ENCODE measurements around the gene ATP1A1.

The ATP1A1 gene

GRCh38 chr1:116373431-116374352 lies 648 bp downstream of the ATP1A1 start:
- DNase-seq: peak in 1 of 2 donors; percentile 70

GRCh38 chr1:116374353-116375147 lies 1.5 kb downstream of the ATP1A1 start:
- no peak for DNase-seq

DNA sequence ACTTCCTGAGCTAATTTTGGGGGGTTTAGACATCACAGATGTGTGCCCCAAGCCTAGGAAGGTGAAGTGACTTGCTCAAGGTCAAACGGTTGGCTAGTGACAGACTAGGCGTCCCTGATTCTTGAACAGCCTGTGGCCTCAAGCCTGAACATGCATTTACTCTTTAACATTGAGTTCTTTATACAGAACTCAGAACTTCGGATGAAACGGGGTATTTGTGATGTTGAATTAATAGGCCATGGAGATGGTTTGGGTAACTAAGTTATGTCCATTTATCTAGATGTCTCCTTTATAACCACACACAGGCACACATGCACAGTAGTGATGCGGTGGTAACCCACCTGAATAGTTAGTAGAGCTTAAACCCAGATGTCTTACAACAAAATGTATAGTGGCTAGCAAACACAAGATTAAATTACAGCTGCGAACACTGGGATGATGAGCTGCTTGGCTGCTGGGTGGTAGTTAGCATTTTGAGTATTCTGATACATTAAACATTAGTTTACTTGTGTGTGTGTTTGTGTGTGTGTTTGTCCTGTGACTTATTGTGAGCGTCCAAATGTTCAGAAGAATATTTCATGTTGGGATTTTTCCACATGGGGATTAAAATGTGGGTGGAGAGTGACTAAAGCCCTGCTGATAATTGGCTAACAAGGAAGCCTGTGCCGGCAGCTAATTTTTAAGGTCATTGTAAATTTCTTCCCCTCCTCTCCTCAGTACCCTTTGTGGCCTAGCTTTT lies 2.3 kb downstream of the ATP1A1 start:
- no peak for DNase-seq

GRCh38 chr1:116375887-116376728 lies 3.1 kb downstream of the ATP1A1 start:
- no peak for DNase-seq

- DNase-seq: no peak
These were observed 3.7 kb downstream of the ATP1A1 start for GRCh38 chr1:116376729-116377086.

GRCh38 chr1:116377541-116378529 lies 4.8 kb downstream of the ATP1A1 start:
- DNase-seq: peak in 1 of 2 donors; percentile 72

DNA sequence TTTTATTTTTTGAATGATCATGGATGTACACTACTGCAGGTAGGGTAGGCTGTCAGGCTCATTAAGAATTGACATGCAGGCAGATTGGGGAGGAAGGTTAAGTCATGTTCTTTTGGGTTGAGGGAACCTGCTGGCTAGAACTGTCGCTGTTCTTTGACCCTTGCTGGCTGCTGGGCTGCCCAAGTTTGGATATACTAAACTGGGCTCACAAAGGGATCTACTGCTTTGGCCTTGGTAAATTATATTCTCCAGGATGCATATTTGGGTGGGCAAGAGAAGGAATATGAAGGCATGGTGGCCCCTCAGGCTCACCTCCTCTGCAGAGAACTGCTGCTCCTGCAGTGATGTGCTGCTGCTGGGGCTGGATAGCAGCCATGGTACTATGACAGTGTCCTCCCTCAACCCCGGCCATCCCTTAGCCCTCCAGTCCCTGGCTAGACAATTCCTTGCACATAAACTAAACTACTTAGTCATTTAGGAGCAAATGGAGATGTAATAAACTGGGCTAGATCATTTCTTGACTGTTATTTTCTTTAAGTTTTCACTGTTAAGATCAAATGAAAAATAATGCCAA lies 6.1 kb downstream of the ATP1A1 start:
- no peak for DNase-seq

GRCh38 chr1:116379674-116380498 lies 6.8 kb downstream of the ATP1A1 start:
- no peak for DNase-seq

GRCh38 chr1:116380499-116381242 lies 7.6 kb downstream of the ATP1A1 start:
- no peak for DNase-seq

- no peak for DNase-seq
These were observed 9.3 kb downstream of the ATP1A1 start for GRCh38 chr1:116382321-116382720.

DNA sequence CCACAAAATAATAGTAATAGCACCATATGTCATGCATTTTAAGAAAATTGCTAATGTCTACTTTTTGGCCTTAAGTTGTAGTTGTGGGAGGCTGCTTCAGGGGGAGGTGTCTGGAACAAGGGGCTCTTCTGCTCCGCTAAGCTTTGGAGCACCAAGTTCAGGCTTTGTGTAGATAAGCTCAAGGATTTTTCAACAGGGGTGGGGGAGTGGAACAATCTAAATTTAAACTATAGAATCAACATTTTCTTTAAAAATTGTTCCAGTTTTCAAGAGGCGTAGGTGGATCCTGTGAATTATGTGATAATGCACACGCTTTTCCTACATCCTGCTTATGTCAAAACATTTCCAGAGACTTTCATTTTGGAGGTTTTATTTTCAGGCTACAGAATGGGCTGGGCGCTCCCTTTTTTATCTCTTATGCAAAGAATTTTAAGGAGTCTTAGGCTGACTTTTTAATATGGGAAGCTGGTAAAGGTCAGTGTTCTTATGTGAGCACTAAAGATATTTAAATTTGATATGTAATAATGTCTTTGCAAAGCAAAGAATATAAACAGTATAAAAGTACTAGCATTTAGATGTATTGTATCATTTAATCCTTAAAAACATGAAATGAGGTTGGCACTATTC lies 9.9 kb downstream of the ATP1A1 start:
- no peak for DNase-seq

DNA sequence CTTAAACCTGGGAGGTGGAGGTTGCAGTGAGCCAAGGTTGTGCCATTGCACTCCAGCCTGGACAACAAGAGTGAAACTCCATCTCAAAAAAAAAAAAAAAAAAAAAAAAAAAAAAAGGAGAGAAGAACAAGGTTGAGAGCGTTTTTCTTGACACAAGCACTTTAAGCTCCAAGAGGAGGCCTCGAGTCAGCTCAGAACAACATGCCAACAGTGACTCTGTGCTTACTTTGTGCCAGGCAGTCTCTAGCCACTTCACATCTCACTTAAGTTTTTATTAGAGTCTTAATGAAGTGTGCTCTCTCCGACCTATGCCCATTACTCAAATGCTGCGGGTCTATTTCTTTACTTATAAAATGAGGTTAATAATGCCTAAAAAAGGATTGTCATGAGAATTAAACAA lies 13.0 kb downstream of the ATP1A1 start:
- no peak for DNase-seq

DNA sequence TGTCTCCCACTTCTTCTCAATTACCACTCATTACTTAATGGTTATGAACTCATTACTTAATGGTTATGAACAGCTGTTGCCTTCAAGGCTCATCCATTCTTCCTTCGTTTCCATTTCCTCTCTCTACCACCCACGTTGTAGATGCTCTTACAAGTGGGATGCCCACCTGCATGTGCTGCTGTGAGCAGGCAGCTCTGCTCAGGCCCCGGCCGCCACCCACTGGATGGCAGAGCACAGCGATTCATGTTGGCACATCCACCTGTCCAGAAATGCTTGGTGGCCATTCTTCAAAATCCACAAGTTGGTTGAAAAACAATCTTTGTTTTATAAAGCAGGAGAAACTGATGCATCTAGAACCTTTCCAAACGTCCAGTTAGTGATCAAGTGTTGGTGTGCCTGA lies 14.5 kb downstream of the ATP1A1 start:
- no peak for DNase-seq

DNA sequence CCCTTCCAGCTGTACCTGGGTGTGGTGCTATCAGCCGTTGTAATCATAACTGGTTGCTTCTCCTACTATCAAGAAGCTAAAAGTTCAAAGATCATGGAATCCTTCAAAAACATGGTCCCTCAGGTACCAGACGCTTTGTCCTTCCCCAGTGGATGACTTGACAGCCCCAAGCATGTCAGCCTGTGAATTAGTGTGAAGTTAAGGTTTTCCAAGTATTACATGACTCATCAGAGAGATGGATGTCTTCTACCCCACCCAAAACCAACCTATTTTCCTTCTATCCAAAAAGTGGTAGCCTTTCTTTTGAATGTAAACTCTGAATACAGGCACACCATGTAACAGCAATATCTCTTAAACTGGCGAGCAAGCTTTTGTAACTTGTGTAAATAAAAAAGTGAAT lies 15.1 kb downstream of the ATP1A1 start:
- no peak for DNase-seq

DNA sequence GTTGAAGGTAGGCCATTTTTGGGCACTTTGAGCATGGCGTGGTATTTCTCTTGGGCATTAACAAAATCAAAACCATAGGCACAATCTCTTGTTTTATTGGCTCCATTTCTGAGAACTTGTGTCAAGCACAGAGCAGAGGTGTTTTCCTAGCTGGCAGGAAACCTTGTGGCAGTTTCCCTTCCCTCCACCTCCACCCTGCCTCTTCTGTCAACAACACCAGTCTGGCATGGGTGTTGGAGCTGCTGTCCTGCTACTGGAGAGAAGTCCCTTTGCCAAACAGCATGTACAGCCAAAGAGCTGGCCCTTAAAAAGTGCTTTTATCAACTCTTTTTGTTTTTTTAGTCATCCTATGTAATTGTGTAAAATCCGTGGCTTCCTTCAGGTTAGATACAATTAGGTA lies 16.0 kb downstream of the ATP1A1 start:
- DNase-seq: no peak

- DNase-seq: no peak
These were observed 16.6 kb downstream of the ATP1A1 start for GRCh38 chr1:116389686-116390085.

GRCh38 chr1:116390195-116390594 lies 17.2 kb downstream of the ATP1A1 start:
- no peak for DNase-seq

DNA sequence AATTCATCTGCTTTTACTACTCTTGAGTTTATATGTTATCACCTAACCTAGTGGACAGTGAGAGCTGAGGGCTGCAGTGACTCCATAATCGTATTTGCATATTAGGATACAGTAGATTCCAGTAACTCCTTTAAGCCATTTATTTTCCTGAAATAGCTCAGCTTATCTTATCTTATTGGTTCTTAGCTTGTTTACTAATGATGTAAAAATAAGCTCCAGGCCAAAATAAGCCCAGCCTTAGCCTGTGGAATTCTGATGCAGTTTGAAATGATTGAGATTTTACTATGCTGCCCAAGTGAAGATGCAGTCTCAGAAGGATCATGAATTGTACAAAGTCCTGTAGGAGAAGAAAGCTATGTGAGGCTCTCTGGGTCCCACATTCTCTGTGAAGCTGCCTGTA lies 18.1 kb downstream of the ATP1A1 start:
- DNase-seq: no peak
